Measurements from ENCODE around the gene SP6. TPM values are rescaled to one million over a fixed set of nuclear protein-coding genes. Genes with fewer than 3 reads are reported as not detected.

The SP6 gene
- polyA plus RNA-seq, 4 donors = 1.6 to 4.9 (median 3.1) TPM

Other genes with a start within 250 kb of the SP6 start
- 100 to 1,000 TPM in 1 of 4 donors, 10 to 100 TPM in 3; 25.9 to 160 (median 54.7) TPM for gene KPNB1, start 201.2 kb downstream of the SP6 start, polyA plus RNA-seq
- 1 to 10 TPM in 3 of 4 donors, under 1 TPM in 1; 0.22 to 7.5 (median 4.5) TPM for gene TBKBP1, start 157.0 kb downstream of the SP6 start, polyA plus RNA-seq
- under 1 TPM; 0.07 to 0.45 (median 0.29) TPM for gene TBX21, start 117.9 kb downstream of the SP6 start, polyA plus RNA-seq
- gene OSBPL7, start 29.4 kb downstream of the SP6 start, polyA plus RNA-seq = 10 to 100 TPM; 16.7 to 67.5 (median 27.3) TPM
- 10 to 100 TPM; 47.0 to 54.1 (median 50.7) TPM for gene MRPL10, start 19.6 kb downstream of the SP6 start, polyA plus RNA-seq
- gene LRRC46, start 19.5 kb downstream of the SP6 start, polyA plus RNA-seq = 1 to 10 TPM in 1 of 4 donors, under 1 TPM in 3; 0.22 to 1.5 (median 0.40) TPM
- 100 to 1,000 TPM in 2 of 4 donors, 10 to 100 TPM in 2; 46.0 to 127 (median 99.7) TPM for gene SCRN2, start 9.9 kb downstream of the SP6 start, polyA plus RNA-seq
- 10 to 100 TPM in 3 of 4 donors, 1 to 10 TPM in 1; 8.7 to 17.3 (median 12.6) TPM for gene SP2, start 45.1 kb upstream of the SP6 start, polyA plus RNA-seq
- 10 to 100 TPM; 10.8 to 49.1 (median 19.1) TPM for gene PNPO, start 90.4 kb upstream of the SP6 start, polyA plus RNA-seq
- 100 to 1,000 TPM; 159 to 388 (median 277) TPM for gene PRR15L, start 106.7 kb upstream of the SP6 start, polyA plus RNA-seq
- gene CDK5RAP3, start 120.0 kb upstream of the SP6 start, polyA plus RNA-seq = 100 to 1,000 TPM; 169 to 721 (median 374) TPM
- gene COPZ2, start 186.6 kb upstream of the SP6 start, polyA plus RNA-seq = 1 to 10 TPM in 3 of 4 donors, not detected in 1; 4.4 to 7.3 (median 5.6) TPM
- gene NFE2L1, start 197.2 kb upstream of the SP6 start, polyA plus RNA-seq = 100 to 1,000 TPM in 1 of 4 donors, 10 to 100 TPM in 3; 52.1 to 110 (median 74.6) TPM

Data from small intestine (tissue), 4 donors.